Endothelial cell of umbilical vein (primary cell): ENCODE measurements around the gene CCNYL1. TPM values are rescaled to one million over a fixed set of nuclear protein-coding genes. Genes with fewer than 3 reads are reported as not detected.

Experiments
- BruUV-seq: library from RNA; stranded (reverse); fragments of 400-500 nt; replicated peaks from 2 replicates; lab custom pipeline; 2021; lab: Mats Ljungman, UMichigan
- CTCF ChIA-PET: fragments of 300-600, 350-600 bp; sonication (Branson Sonifier 250); formaldehyde crosslinking; loops from one replicate; lab custom pipeline; 2021; ENCODE audit warnings: antibody characterized with exemption, inconsistent platforms; lab: Charles Lee
- POLR2A ChIA-PET: fragments of 300-600, 350-600 bp; sonication (Branson Sonifier 250); formaldehyde crosslinking; loops from one replicate; lab custom pipeline; 2021; ENCODE audit warnings: antibody characterized with exemption, inconsistent platforms; lab: Charles Lee
- DNase-seq: peaks from one replicate; pipeline ENCODE4 v3.0.0-alpha.2; 2011; ENCODE audit warnings: low read depth, low spot score
- FAIRE-seq: peaks from 2 replicates; lab custom pipeline; 2011; peaks lifted over from hg19 to GRCh38; lab: Jason Lieb, UNC
- H2AFZ ChIP-seq: 2 replicates; pipeline ENCODE4 v1.6.0; 2012; ENCODE audit warnings: low read depth, low read length, control low read depth, inconsistent platforms
- H3K27ac ChIP-seq: 2 replicates; pipeline ENCODE4 v1.5.1; 2011; ENCODE audit warnings: low read depth, mild to moderate bottlenecking, control low read depth, low read length, moderate library complexity; ENCODE audit not compliant: insufficient read depth
- H3K27me3 ChIP-seq, 2 experiments: 2 replicates each; pipeline versions ENCODE4 v1.6.0 to v1.6.1; 2011; ENCODE audit warnings: low read length in 2 of 2, mixed read lengths in 1 of 2; ENCODE audit not compliant: control insufficient read depth in 2 of 2, insufficient read depth in 2 of 2
- H3K36me3 ChIP-seq, 2 experiments: 2 replicates in 1 of 2; 3 replicates in 1 of 2; pipeline ENCODE4 v1.5.1; 2011; ENCODE audit warnings: low read length in 2 of 2, mild to moderate bottlenecking in 1 of 2, moderate library complexity in 1 of 2; ENCODE audit not compliant: control insufficient read depth in 2 of 2, insufficient read depth in 2 of 2; ENCODE audit errors: extremely low read depth in 1 of 2
- H3K4me1 ChIP-seq: 3 replicates; pipeline ENCODE4 v1.5.1; 2011; ENCODE audit warnings: mild to moderate bottlenecking, low read length; ENCODE audit not compliant: control insufficient read depth, insufficient read depth; ENCODE audit errors: extremely low read depth
- H3K4me2 ChIP-seq: 2 replicates; pipeline ENCODE4 v1.6.1; 2011; ENCODE audit warnings: low read length, control low read depth, mixed read lengths; ENCODE audit not compliant: insufficient read depth
- H3K4me3 ChIP-seq, 3 experiments: fragments of 200-600 bp in 1 of 3; sonication (generic), shearing (Covaris generic) in 1 of 3; replicated peaks in 1 of 3; 2 replicates each; pipeline ENCODE4 v1.5.1; 2011 to 2016; ENCODE audit warnings: control low read depth in 3 of 3, low read length in 3 of 3, mild to moderate bottlenecking in 2 of 3, inconsistent platforms in 1 of 3, low read depth in 1 of 3, moderate library complexity in 1 of 3; ENCODE audit not compliant: insufficient read depth in 1 of 3
- H3K79me2 ChIP-seq: 2 replicates; pipeline ENCODE4 v1.6.0; 2012; ENCODE audit warnings: low read length, inconsistent platforms; ENCODE audit not compliant: control insufficient read depth, insufficient read depth
- H3K9ac ChIP-seq: replicated peaks from 2 replicates; pipeline ENCODE3; 2011; ENCODE audit warnings: low read length, control low read depth; ENCODE audit not compliant: insufficient read depth; ENCODE audit errors: extremely low read depth
- H3K9me1 ChIP-seq: replicated peaks from 3 replicates; pipeline ENCODE4 v1.6.0; 2011; ENCODE audit warnings: mild to moderate bottlenecking, low read length; ENCODE audit not compliant: control insufficient read depth, insufficient read depth; ENCODE audit errors: extremely low read depth
- H3K9me3 ChIP-seq: replicated peaks from 2 replicates; pipeline ENCODE4 v1.5.1; 2012; ENCODE audit warnings: low read length, inconsistent platforms; ENCODE audit not compliant: control insufficient read depth, insufficient read depth
- H4K20me1 ChIP-seq: replicated peaks from 2 replicates; pipeline ENCODE3; 2011; ENCODE audit warnings: mild to moderate bottlenecking, low read length; ENCODE audit not compliant: control insufficient read depth, insufficient read depth; ENCODE audit errors: extremely low read depth
- EZH2 ChIP-seq: IDR thresholded peaks from 2 replicates; pipeline ENCODE4 v1.6.1; 2012; ENCODE audit warnings: borderline replicate concordance, low read depth, mild to moderate bottlenecking, moderate library complexity, low read length, inconsistent platforms; ENCODE audit not compliant: severe bottlenecking
- FOS ChIP-seq: IDR thresholded peaks from 2 replicates; pipeline ENCODE4 v1.6.1; 2011; ENCODE audit warnings: mild to moderate bottlenecking, low read length, moderate library complexity, borderline replicate concordance; ENCODE audit not compliant: insufficient read depth
- GATA2 ChIP-seq: IDR thresholded peaks from 2 replicates; pipeline ENCODE4 v1.7.0; 2011; ENCODE audit warnings: low read depth, mild to moderate bottlenecking, moderate library complexity, mixed read lengths, low read length; ENCODE audit not compliant: insufficient read length, insufficient read depth
- JUN ChIP-seq: IDR thresholded peaks from 2 replicates; pipeline ENCODE4 v1.6.1; 2011; ENCODE audit warnings: borderline replicate concordance, low read depth; ENCODE audit not compliant: insufficient read length, insufficient read depth
- MYC ChIP-seq: IDR thresholded peaks from one replicate; pipeline ENCODE4 v1.6.1; 2011; ENCODE audit warnings: mild to moderate bottlenecking, low read depth, low read length
- POLR2A ChIP-seq: IDR thresholded peaks from 2 replicates; pipeline ENCODE4 v1.6.1; 2012; ENCODE audit warnings: low read depth, mild to moderate bottlenecking, control low read depth, low read length
- POLR2AphosphoS5 ChIP-seq: IDR thresholded peaks from 2 replicates; pipeline ENCODE4 v1.6.1; 2012; ENCODE audit warnings: low read depth, mild to moderate bottlenecking, control low read depth, low read length, moderate library complexity; ENCODE audit not compliant: insufficient read depth
- dilution Hi-C: fragments of 300-500 bp; cut with MboI; formaldehyde crosslinking; loops from one replicate; pipeline ENCODE4 v1.15.0; 2019; ENCODE audit warnings: low sequenced_read_pairs; ENCODE audit not compliant: extremely low pct_ligation_motif_present
- intact Hi-C: fragments of 100-400 bp; cut with micrococcal nuclease; formaldehyde crosslinking; loops from one replicate; pipeline ENCODE4 v1.10.0; 2022
- polyA plus RNA-seq, 4 experiments: library from polyadenylated mRNA; depleted of rRNA in 3 of 4; stranded (reverse) in 3 of 4; unstranded in 1 of 4; fragments of >200 nt; gene quantifications; 2 replicates each; pipeline versions ENCODE4 v1.2.1 to v1.2.3, GENCODE V29; 2011 to 2012; ENCODE audit warnings: missing spikeins in 1 of 4
- total RNA-seq: library from RNA; stranded (reverse); gene quantifications from 2 replicates; pipeline ENCODE4 v1.2.3, GENCODE V29; 2021
- TF ChIP-seq, protein P1 (sequence below), 2 donors: IDR thresholded peaks; 1 replicate in 1 of 2; 2 replicates in 1 of 2; pipeline ENCODE4 v1.5.1; 2011; ENCODE audit warnings: low read length in 2 of 2, mild to moderate bottlenecking in 2 of 2, moderate library complexity in 2 of 2, control low read depth in 1 of 2, inconsistent platforms in 1 of 2, low read depth in 1 of 2; ENCODE audit not compliant: insufficient read depth in 1 of 2; ENCODE audit errors: extremely low read depth in 1 of 2
- TF ChIP-seq, protein P2 (sequence below): IDR thresholded peaks from 2 replicates; pipeline ENCODE4 v1.6.1; 2011; ENCODE audit not compliant: insufficient read depth, insufficient read length

The CCNYL1 gene
- total and polyA plus RNA-seq, 2 donors (not counting 3 experiments of a cell fraction or from before 2014, with no cell fraction given), result 15.2 to 49.3 TPM

DNA sequence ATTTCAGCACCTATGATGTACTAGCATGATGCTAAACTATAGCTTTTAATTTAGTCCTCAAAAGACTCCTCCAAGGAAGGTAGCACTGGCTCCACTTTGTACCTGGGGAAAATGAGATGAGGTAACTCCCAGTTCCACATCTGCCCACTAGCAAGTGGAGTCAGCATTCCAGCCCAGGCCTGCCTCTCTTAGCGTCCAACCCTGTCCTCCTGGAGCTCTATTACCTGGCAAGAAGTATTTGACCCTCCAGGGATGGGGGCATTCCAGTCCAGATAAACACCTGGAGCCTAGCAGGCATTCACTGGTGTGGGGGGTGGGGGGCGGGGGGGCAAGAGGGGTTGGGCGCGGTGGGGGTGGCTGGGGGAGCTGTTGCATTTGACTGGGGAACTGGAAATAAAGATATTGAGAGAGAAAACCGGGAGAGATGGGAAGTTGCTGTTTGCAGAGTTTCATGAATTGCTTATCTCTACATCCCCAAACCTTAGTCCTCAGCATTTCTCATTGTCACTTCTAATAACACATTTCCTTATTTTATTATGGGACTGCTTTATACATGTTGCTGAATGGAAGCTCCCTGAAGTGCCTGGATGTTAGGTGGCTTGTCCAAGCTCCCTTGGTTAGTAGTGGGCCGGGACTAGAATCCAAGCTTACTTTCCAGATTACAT, 80.3 kb downstream of the CCNYL1 start:
- FAIRE-seq (no peak), DNase-seq (no peak)
- Histone ChIP-seq H3K4me2 (peak overlapping the region; percentile 50), H3K36me3 (no peaks in the 10 kb centered on the region), H3K9me3 (no peaks in the 10 kb centered on the region), H3K27ac (no peak overlapping the region), H3K9me1 (no peaks in the 10 kb centered on the region), H3K4me1 (peaks cover 10% of the 10 kb centered on the region), H3K4me3 (no peak overlapping the region), H4K20me1 (no peaks in the 10 kb centered on the region), H3K27me3 (no peaks in the 10 kb centered on the region), H3K79me2 (no peaks in the 10 kb centered on the region), H2AFZ (peak overlapping the region; percentile 81), H3K9ac (no peak overlapping the region)
- dilution Hi-C loops, result no loop called here
- intact Hi-C loops, result loop anchor here (1.0 to 2.0 kb wide), 2 partner anchors 21 to 55 kb away; no protein-coding TSS in a partner anchor
- CTCF ChIA-PET, result interaction anchor here (0.7 to 1.2 kb wide), 10 partner anchors 8 to 249 kb away, joined by 3 to 7 read pairs (median 3); partner anchors contain the start of genes FZD5 and METTL21A
- POLR2A ChIA-PET, result no interaction called here
- TF ChIP-seq GATA2 (no peak), POLR2AphosphoS5 (no peak), JUN (no peak), EZH2 (no peak), FOS (no peak), POLR2A (no peak), MYC (no peak)
- TF ChIP-seq, protein P1, sequence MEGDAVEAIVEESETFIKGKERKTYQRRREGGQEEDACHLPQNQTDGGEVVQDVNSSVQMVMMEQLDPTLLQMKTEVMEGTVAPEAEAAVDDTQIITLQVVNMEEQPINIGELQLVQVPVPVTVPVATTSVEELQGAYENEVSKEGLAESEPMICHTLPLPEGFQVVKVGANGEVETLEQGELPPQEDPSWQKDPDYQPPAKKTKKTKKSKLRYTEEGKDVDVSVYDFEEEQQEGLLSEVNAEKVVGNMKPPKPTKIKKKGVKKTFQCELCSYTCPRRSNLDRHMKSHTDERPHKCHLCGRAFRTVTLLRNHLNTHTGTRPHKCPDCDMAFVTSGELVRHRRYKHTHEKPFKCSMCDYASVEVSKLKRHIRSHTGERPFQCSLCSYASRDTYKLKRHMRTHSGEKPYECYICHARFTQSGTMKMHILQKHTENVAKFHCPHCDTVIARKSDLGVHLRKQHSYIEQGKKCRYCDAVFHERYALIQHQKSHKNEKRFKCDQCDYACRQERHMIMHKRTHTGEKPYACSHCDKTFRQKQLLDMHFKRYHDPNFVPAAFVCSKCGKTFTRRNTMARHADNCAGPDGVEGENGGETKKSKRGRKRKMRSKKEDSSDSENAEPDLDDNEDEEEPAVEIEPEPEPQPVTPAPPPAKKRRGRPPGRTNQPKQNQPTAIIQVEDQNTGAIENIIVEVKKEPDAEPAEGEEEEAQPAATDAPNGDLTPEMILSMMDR (IDR thresholded peaks at IDR 0.05; ENCODE audit: extremely low read depth in 1 of 2, insufficient read depth in 1 of 2, low read depth in 1 of 2, low read length in 2 of 2), result no peak
- TF ChIP-seq, protein P2, sequence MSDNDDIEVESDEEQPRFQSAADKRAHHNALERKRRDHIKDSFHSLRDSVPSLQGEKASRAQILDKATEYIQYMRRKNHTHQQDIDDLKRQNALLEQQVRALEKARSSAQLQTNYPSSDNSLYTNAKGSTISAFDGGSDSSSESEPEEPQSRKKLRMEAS, result no peak
- BruUV-seq, result no TSS peak
